Activated T-helper 1 cell treated with anti-CD3 and anti-CD28 coated beads, Interleukin-12 subunit alpha, Interleukin-12 subunit beta, Interleukin-2, Interleukin-4 antibody, amounts not matched to agents 30 ng/mL and 10 ng/mL and 1 ng/mL, durations not matched to agents 14 hours and 24 hours and 36 hours (primary cell): Measurements from ENCODE around the gene SLC38A11. TPM values are rescaled to one million over a fixed set of nuclear protein-coding genes. Genes with fewer than 3 reads are reported as not detected.

ENCODE experiments used
- DNase-seq: peaks from one replicate; pipeline ENCODE4 v3.0.0; 2021; ENCODE audit warnings: low spot score
- H3K27ac Mint-ChIP-seq: one replicate; pipeline ENCODE4 v1.8.0; 2021; ENCODE audit warnings: mild to moderate bottlenecking, mixed read lengths
- H3K27me3 Mint-ChIP-seq: one replicate; pipeline ENCODE4 v1.8.0; 2022; ENCODE audit warnings: mild to moderate bottlenecking, moderate library complexity, mixed read lengths; ENCODE audit not compliant: insufficient read depth
- H3K36me3 Mint-ChIP-seq: one replicate; pipeline ENCODE4 v1.8.0; 2021; ENCODE audit warnings: low read depth, mixed read lengths
- H3K4me1 Mint-ChIP-seq: one replicate; pipeline ENCODE4 v1.8.0; 2021; ENCODE audit warnings: low read depth, mixed read lengths
- H3K4me3 Mint-ChIP-seq: one replicate; pipeline ENCODE4 v1.8.0; 2021; ENCODE audit warnings: mild to moderate bottlenecking, moderate library complexity, mixed read lengths
- H3K9me3 Mint-ChIP-seq: one replicate; pipeline ENCODE4 v1.8.0; 2021; ENCODE audit warnings: mixed read lengths
- intact Hi-C: fragments of 100-400 bp; cut with micrococcal nuclease; formaldehyde crosslinking; loops from one replicate; pipeline ENCODE4 v1.15.1; 2024
- total RNA-seq: library from RNA; stranded (reverse); gene quantifications from 2 replicates; pipeline ENCODE4 v1.2.3, GENCODE V29; 2022

SLC38A11 gene
- total RNA-seq, 1 donor from 2014 or later, result not detected

DNA sequence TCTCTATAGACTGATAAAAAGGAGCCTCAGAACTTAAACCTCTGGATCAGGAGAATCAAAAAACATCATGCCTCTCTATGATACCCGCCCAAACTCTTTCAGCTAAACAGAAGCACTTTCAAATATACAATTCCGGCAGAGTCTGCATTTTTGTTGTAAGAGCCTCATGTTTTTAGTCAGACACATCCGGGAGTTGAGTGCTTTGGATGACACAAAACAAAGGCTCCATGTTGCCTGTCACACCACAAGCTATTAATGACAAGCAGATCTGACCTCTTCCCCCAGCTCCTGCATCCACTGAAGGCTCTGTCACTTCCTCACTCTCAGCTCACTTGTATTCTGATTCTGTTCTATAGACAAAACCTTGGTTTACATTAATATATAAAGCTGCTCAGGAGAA lies 33.2 kb downstream of the SLC38A11 start:
- no peak overlapping the region for H3K27ac Mint-ChIP-seq
- no peaks in the 10 kb centered on the region for H3K9me3 Mint-ChIP-seq
- no peaks in the 10 kb centered on the region for H3K4me1 Mint-ChIP-seq
- H3K4me3 Mint-ChIP-seq, result no peak overlapping the region
- intact Hi-C loops, result no loop called here
- H3K27me3 Mint-ChIP-seq, result no peaks in the 10 kb centered on the region
- DNase-seq, result no peak
- H3K36me3 Mint-ChIP-seq, result no peaks in the 10 kb centered on the region

DNA sequence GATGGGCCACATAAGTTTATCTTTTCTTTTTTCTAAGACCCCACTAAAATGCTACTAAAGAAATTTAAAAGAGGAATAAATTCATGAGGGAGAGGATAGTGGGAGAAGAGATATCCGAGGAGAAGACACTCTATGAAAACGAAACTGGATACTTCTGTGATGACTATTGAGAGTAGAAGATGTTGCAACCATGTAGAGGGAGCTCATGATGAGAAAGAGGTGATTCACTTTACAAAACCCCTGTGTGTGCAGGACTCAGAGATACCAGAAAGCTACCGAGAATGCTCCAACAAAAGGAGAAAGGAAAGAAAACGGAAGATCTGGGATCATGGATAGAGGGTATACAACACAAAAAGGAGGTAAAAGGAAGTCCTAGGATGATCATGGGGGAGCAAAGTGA lies 34.9 kb downstream of the SLC38A11 start:
- Mint-ChIP-seq H3K36me3 (no peaks in the 10 kb centered on the region), H3K4me1 (no peaks in the 10 kb centered on the region), H3K27ac (no peak overlapping the region), H3K4me3 (no peak overlapping the region), H3K27me3 (no peaks in the 10 kb centered on the region), H3K9me3 (no peaks in the 10 kb centered on the region)
- intact Hi-C loops, result no loop called here
- no peak for DNase-seq

DNA sequence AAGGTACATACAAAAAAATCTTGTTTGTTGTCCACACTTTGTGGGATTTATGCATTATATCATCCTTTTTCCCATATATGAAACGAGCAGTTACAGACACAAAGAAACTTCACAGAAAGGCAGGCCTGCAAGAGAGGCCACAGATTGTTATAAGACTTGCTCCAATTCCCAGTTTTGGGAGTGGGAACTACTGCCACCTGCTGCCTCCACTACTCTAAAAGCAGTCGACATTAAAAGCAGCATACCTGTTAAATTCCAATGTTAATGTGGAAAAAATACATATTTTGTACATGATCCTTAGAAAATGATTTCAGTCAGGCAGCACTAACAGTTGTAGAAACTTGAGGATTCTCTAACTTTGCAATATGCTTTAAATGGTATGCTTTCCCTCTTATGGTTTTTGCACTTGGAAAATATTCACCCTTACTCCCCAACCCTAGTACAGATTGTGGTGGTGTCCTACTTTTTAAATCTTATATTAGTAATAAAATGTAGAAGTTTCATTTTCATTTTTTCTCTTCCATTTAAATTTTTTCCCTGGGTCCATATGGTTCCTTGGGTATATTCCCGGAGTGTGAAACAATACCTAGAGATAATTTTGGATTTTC lies 37.9 kb downstream of the SLC38A11 start:
- Mint-ChIP-seq H3K36me3 (no peaks in the 10 kb centered on the region), H3K4me3 (no peak overlapping the region), H3K27ac (no peak overlapping the region), H3K4me1 (no peaks in the 10 kb centered on the region), H3K27me3 (peaks cover 2% of the 10 kb centered on the region), H3K9me3 (no peaks in the 10 kb centered on the region)
- intact Hi-C loops, result no loop called here
- DNase-seq, result no peak

DNA sequence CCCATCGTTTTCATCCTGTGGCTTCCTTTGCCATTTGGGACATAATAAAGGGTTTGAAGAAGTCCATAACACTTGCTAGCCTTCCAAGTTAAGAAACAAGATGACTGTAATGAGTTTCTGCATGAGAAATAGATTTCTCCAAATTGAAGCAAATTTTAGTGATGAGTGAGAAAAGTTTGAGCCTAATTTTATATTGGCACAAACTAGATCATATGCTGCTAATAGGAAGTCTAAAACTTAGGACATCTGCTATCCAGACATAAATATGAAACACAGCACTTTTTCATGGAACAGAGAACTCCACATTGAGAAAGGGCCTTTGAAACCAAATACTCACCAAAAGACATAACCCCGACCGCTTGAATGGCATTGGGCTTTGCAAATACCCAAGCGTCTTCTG lies 39.8 kb downstream of the SLC38A11 start:
- intact Hi-C loops, result no loop called here
- DNase-seq, result no peak
- H3K36me3 Mint-ChIP-seq, result no peaks in the 10 kb centered on the region
- no peak overlapping the region for H3K27ac Mint-ChIP-seq
- no peak overlapping the region for H3K4me3 Mint-ChIP-seq
- H3K9me3 Mint-ChIP-seq, result no peaks in the 10 kb centered on the region
- H3K27me3 Mint-ChIP-seq, result peaks cover 2% of the 10 kb centered on the region
- H3K4me1 Mint-ChIP-seq, result no peaks in the 10 kb centered on the region

DNA sequence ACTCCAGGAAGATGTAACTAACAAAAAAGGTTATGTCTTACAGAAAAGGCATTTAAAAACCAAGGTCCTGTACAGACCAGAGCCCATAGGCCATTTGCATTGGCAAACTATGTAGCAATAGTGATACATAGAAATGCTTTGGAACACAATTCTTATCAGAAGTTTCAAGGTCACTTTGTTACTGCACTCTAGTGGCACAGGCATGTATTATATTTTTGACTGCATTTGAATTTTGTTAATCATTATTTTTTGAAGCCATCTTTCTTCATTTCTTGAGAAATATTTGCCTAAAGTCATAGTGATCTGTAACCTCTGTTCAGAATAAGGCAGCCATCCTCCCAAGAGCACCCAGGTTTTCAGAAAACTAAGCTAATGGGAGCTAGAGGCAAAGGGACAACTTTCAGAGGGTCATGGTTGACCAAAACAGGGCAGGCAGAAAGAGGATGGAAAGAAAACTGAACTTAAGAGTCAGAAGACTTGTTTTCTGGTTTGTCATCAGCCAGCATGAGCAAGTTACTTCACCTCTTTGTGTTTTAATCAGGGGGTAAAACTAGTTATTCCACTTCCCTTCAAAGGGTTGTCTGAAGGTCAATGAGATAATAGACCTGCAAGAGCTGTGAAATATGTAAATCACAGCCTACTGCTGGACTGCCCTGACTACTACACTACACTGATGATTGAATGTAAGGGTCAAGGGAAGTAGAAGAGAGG lies 41.5 kb downstream of the SLC38A11 start:
- no peak overlapping the region for H3K4me3 Mint-ChIP-seq
- no peaks in the 10 kb centered on the region for H3K36me3 Mint-ChIP-seq
- H3K4me1 Mint-ChIP-seq, result peaks cover 11% of the 10 kb centered on the region
- peaks cover 2% of the 10 kb centered on the region for H3K27me3 Mint-ChIP-seq
- no peak overlapping the region for H3K27ac Mint-ChIP-seq
- H3K9me3 Mint-ChIP-seq, result no peaks in the 10 kb centered on the region
- intact Hi-C loops, result loop anchor here (1.0 to 5.0 kb wide), 2 partner anchors 71 to 176 kb away; partner anchors contain the start of gene COBLL1
- DNase-seq, result no peak

DNA sequence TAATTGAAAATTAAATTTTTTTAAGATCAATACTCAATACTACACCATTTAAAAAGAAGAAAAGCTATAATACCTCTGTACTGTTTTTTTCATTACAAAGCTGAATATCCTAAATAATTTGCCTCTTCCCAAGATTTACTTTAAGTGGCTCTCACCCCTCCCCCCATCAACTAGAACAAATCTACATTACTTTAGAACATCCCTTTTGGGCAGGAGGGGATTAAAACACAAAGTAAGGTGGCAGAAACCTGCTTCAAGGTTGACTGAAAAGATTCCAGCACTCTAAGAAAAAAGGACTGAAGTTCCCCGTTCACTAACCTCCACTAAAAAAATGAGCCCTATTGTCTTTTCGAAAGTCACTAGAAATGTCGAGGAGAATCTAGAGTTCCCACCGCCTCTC lies 42.3 kb downstream of the SLC38A11 start:
- H3K4me3 Mint-ChIP-seq, result no peak overlapping the region
- H3K27me3 Mint-ChIP-seq, result peaks cover 2% of the 10 kb centered on the region
- H3K9me3 Mint-ChIP-seq, result no peaks in the 10 kb centered on the region
- intact Hi-C loops, result loop anchor here (1.0 to 5.0 kb wide), 2 partner anchors 71 to 176 kb away; partner anchors contain the start of gene COBLL1
- DNase-seq, result no peak
- H3K27ac Mint-ChIP-seq, result no peak overlapping the region
- H3K36me3 Mint-ChIP-seq, result no peaks in the 10 kb centered on the region
- H3K4me1 Mint-ChIP-seq, result peaks cover 11% of the 10 kb centered on the region

DNA sequence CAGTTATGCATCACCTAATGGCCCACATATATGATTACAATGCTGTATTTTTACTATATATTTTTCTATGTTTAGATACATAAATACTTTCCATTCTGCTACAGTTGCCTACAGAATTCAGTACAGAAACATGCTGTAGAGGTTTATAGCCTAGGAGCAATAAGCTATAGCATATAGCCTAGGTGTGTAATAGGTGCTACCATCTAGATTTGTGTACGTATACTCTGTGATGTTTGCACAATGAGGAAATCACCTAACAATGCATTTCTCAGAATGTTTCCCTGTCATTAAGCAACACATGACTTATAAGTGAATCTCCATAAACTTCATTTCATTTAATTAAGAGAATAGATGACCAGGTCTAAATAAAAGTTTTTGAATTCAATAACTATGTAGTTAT lies 43.5 kb downstream of the SLC38A11 start:
- Mint-ChIP-seq H3K27me3 (peaks cover 2% of the 10 kb centered on the region), H3K27ac (no peak overlapping the region), H3K9me3 (no peaks in the 10 kb centered on the region), H3K36me3 (no peaks in the 10 kb centered on the region), H3K4me3 (no peak overlapping the region), H3K4me1 (peaks cover 11% of the 10 kb centered on the region)
- DNase-seq, result no peak
- intact Hi-C loops, result loop anchor here (5.0 kb wide), 1 partner anchor 70 kb away; the partner anchor contains the start of gene COBLL1

DNA sequence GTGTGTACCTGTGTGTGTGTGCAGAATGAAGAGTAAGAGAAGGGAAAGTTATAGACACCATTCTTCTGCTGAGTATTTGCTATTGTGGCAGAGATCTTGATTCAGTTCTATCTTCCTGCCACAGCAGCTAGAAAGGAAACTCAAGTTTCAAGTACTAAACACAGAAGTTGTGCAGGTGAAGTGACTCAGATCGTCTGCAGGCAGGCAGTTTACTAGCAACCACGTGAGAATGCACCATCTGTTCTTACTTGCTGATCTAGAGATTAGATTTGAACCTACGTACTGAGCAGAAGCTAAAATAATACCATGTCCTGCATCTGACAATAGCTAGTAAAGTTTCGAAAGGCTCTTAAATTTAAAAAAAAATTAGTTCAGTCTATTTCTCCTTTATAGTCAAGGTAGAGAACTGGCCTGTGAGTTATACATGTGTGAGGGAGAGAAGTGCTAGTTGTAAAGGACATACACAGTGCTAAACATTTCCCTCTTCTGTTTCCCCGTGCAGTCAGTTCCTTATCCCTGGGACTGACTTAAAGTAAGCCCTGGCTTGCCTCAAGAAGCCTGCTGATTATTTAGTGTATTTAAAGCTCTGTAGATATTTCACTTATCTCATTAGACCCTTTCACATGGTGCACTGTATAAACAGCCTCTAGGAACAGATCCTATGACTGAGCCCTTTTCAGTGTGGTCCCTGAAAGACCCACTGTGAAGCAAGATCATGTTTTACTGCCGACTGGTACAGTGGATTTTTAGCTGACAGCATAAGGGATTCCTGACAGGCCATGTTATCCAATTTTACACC lies 45.0 kb downstream of the SLC38A11 start:
- Mint-ChIP-seq H3K4me1 (peaks cover 11% of the 10 kb centered on the region), H3K27me3 (peaks cover 2% of the 10 kb centered on the region), H3K36me3 (no peaks in the 10 kb centered on the region), H3K4me3 (no peak overlapping the region), H3K9me3 (no peaks in the 10 kb centered on the region), H3K27ac (no peak overlapping the region)
- DNase-seq, result peak; percentile 36
- intact Hi-C loops, result loop anchor here (1.0 to 5.0 kb wide), 2 partner anchors 14 to 68 kb away; partner anchors contain the start of gene COBLL1

DNA sequence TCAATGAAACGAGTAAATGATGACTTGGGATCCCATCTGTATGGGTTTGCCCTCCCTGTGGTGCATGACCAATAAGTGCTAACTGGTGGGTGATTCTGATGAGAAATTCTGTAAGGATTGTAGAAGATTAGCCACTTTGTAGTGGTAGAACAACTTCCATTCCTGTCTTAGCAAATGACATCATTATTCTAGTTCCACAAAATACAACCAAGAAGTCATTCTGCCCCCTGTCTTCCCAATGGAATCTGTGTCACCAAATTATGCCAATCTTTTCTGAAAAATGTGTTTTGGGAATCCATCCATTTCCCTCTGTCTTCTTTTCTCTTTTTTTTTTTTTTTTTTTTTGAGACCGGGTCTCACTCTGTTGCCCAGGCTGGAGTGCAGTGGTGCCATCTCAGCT lies 48.4 kb downstream of the SLC38A11 start:
- intact Hi-C loops, result no loop called here
- Mint-ChIP-seq H3K9me3 (no peaks in the 10 kb centered on the region), H3K36me3 (no peaks in the 10 kb centered on the region), H3K4me3 (no peak overlapping the region), H3K27ac (no peak overlapping the region), H3K4me1 (peaks cover 11% of the 10 kb centered on the region), H3K27me3 (peaks cover 9% of the 10 kb centered on the region)
- DNase-seq, result no peak

DNA sequence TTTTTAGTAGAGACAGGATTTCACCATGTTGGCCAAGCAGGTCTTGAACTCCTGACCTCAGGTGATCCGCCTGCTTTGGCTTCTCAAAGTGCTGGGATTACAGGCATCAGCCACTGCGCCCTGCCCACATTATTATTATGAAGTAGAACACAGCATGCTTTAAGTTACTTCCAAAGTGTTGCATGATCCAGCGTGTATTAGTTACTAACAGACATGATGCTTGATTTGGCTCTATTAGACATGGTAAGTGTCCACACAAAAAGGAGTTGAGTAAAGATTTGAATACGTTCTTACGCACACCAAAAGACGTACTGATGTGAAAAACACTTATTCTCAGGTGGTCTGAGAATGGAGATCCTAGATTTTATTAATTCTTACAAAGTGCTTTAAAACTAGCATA lies 50.0 kb downstream of the SLC38A11 start:
- no peaks in the 10 kb centered on the region for H3K9me3 Mint-ChIP-seq
- peaks cover 22% of the 10 kb centered on the region for H3K27me3 Mint-ChIP-seq
- H3K4me1 Mint-ChIP-seq, result peaks cover 11% of the 10 kb centered on the region
- H3K27ac Mint-ChIP-seq, result no peak overlapping the region
- H3K4me3 Mint-ChIP-seq, result no peak overlapping the region
- DNase-seq, result no peak
- H3K36me3 Mint-ChIP-seq, result no peaks in the 10 kb centered on the region
- intact Hi-C loops, result no loop called here

DNA sequence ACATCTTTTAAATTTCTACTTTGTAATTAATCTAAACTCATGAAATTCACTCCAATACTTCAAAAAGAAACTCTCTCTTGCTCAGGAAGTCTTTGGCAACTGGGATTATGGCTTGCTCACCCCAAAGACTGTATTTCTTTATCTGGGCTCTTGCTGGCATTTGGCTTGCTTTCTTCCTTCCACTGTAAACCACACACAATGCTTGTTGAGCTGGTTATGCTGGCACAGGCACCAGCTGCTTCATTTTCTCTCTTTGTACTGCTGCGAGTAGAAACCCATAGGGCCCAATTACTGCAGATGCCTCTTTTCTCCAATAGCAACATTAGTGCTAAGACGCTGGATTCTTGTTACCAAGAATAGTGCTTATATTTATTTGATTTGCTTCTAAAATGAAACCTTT lies 51.4 kb downstream of the SLC38A11 start:
- Mint-ChIP-seq H3K27me3 (peaks cover 27% of the 10 kb centered on the region), H3K27ac (no peak overlapping the region), H3K4me3 (no peak overlapping the region), H3K9me3 (no peaks in the 10 kb centered on the region), H3K4me1 (no peaks in the 10 kb centered on the region), H3K36me3 (no peaks in the 10 kb centered on the region)
- intact Hi-C loops, result no loop called here
- DNase-seq, result no peak

DNA sequence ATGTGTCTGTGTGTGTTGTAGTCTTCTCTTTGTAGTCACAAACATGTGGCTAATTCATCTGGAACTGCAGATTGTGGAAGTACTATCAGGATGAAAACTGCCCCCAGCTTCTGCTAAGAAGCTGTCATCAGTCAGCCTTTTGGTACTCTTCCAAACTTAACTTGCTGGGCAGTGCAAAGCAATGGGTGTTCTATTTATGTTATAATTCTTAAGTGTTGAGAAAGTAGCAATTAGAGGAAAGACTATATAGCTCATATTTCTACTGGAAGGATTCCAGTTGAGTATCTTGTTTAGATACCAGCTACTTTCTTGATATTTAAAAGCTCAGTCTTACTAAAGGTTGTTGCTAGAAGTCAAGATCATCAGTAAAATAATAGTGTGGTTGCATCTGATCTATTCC lies 52.1 kb downstream of the SLC38A11 start:
- H3K27me3 Mint-ChIP-seq, result peaks cover 27% of the 10 kb centered on the region
- H3K36me3 Mint-ChIP-seq, result no peaks in the 10 kb centered on the region
- H3K4me3 Mint-ChIP-seq, result no peak overlapping the region
- DNase-seq, result no peak
- H3K9me3 Mint-ChIP-seq, result no peaks in the 10 kb centered on the region
- intact Hi-C loops, result no loop called here
- H3K27ac Mint-ChIP-seq, result no peak overlapping the region
- H3K4me1 Mint-ChIP-seq, result no peaks in the 10 kb centered on the region

DNA sequence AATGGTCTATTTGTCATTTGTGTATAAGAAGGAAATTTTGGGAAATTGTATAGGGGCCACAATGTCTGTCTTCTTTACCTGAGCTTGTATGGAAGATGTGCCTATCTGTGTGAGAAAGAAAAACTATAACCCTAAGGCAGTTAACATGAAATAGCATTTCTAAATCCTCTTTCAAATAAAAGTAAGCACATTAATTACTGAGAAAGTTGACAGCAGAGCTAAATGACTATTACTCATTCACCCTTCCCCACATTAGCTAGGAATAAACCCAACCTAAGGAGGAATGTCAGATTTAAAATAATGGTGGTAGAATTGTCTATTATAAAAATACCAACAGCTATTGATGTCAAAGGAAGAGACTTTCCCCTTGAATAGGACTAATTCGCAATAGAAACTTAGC lies 56.2 kb downstream of the SLC38A11 start:
- peaks cover 3% of the 10 kb centered on the region for H3K9me3 Mint-ChIP-seq
- intact Hi-C loops, result no loop called here
- peaks cover 27% of the 10 kb centered on the region for H3K27me3 Mint-ChIP-seq
- DNase-seq, result no peak
- H3K36me3 Mint-ChIP-seq, result no peaks in the 10 kb centered on the region
- no peak overlapping the region for H3K27ac Mint-ChIP-seq
- H3K4me3 Mint-ChIP-seq, result no peak overlapping the region
- peaks cover 12% of the 10 kb centered on the region for H3K4me1 Mint-ChIP-seq
